K562 (cell line): ENCODE results near the gene DISC1. TPM values are rescaled to one million over a fixed set of nuclear protein-coding genes. Genes with fewer than 3 reads are reported as not detected.

ENCODE experiments used
- IRF2 ChIP-seq: sonication (generic); formaldehyde crosslinking; IDR thresholded peaks from 2 replicates; pipeline ENCODE4 v1.8.1; 2022; ENCODE audit warnings: mild to moderate bottlenecking, missing genetic modification reagents
- RERE ChIP-seq: sonication (generic); formaldehyde crosslinking; IDR thresholded peaks from 2 replicates; pipeline ENCODE4 v1.8.0; 2023; ENCODE audit warnings: missing genetic modification reagents, mild to moderate bottlenecking, borderline replicate concordance
- THAP12 ChIP-seq: fragments of 250-450 bp; sonication (Bioruptor Pico); IDR thresholded peaks from 2 replicates; pipeline ENCODE4 v1.9.0; 2021; ENCODE audit warnings: mild to moderate bottlenecking, inconsistent platforms
- polyA plus RNA-seq, 8 experiments: library from polyadenylated mRNA; depleted of rRNA in 4 of 8; stranded (reverse) in 5 of 8; unstranded in 3 of 8; fragments of >200 nt; fragmentation: Nextera tagmentation in 2 of 8; fragmentation: Illumina TruSeq in 1 of 8; extraction: Ambion mirVana in 2 of 8; extraction: Trizol in 1 of 8; gene quantifications; 2 replicates each; pipeline versions ENCODE4 v1.2.1 to v1.2.3, GENCODE V29; 2011 to 2014; ENCODE audit warnings: inconsistent platforms in 1 of 8, missing spikeins in 1 of 8
- total RNA-seq, 7 experiments: library from RNA; depleted of rRNA in 6 of 7; stranded (reverse); fragments of >200 nt in 6 of 7; fragmentation: Illumina TruSeq in 2 of 7; extraction: Trizol in 2 of 7; gene quantifications; 2 replicates each; pipeline versions ENCODE4 v1.2.1 to v1.2.3, GENCODE V29; 2011 to 2021; ENCODE audit warnings: low replicate concordance in 1 of 7

Gene DISC1
- total and polyA plus RNA-seq, 9 of the 15 experiments (the other 6 are each of a cell fraction or from before 2014, with no cell fraction given): 0.01 to 0.11 (median 0.08) TPM; not detected in 1

GRCh38 chr1:231727171-231727570, 100.6 kb downstream of the DISC1 start (continued):
- TF ChIP-seq RERE (CRISPR knock-in tag): no peak
- TF ChIP-seq IRF2 (CRISPR knock-in tag): no peak
- no peak for TF ChIP-seq THAP12
